Middle frontal gyrus (tissue), 1 donor: ENCODE results near the gene VPS26A.

ENCODE experiments used
- DNase-seq: peaks from one replicate; pipeline ENCODE4 v3.0.0-alpha.2; 2015; ENCODE audit warnings: low spot score; ENCODE audit errors: extremely low spot score

VPS26A gene

GRCh38 chr10:69218831-69219230, 94.9 kb downstream of the VPS26A start:
- DNase-seq = no peak

GRCh38 chr10:69220041-69220451, 96.1 kb downstream of the VPS26A start, which contains the start of gene HKDC1:
HKDC1 (plus strand) TSS chr10:69220332; CDS start chr10:69220436, 104 bp downstream.
- no peak for DNase-seq

GRCh38 chr10:69220507-69220906, 96.5 kb downstream of the VPS26A start:
- no peak for DNase-seq
